ENCODE data around the gene FMN1.

FMN1 gene

GRCh38 chr15:32819448-32819847 is 375.1 kb downstream of the FMN1 start:
- Histone ChIP-seq H3K9me3 (no peaks in the 10 kb centered on the region), H3K4me1 (no peaks in the 10 kb centered on the region), H3K36me3 (no peaks in the 10 kb centered on the region), H3K4me3 (ENCODE audit: low read depth, low read length) (no peak overlapping the region), H3K27me3 (peaks cover 13% of the 10 kb centered on the region)
- no peak for TF ChIP-seq CTCF (IDR thresholded peaks at IDR 0.05; ENCODE audit: low read depth, low read length)
- DNase-seq, result no peak

GRCh38 chr15:32818758-32819447 is 375.6 kb downstream of the FMN1 start:
- Histone ChIP-seq H3K27me3 (peaks cover 13% of the 10 kb centered on the region), H3K36me3 (no peaks in the 10 kb centered on the region), H3K9me3 (no peaks in the 10 kb centered on the region), H3K4me3 (ENCODE audit: low read depth, low read length) (no peak overlapping the region), H3K4me1 (no peaks in the 10 kb centered on the region)
- TF ChIP-seq CTCF (IDR thresholded peaks at IDR 0.05; ENCODE audit: low read depth, low read length), result no peak
- no peak for DNase-seq

GRCh38 chr15:32817577-32817976 is 376.9 kb downstream of the FMN1 start:
- peaks cover 13% of the 10 kb centered on the region for H3K27me3 ChIP-seq
- no peak overlapping the region for H3K4me3 ChIP-seq (ENCODE audit: low read depth, low read length)
- DNase-seq, result no peak
- H3K36me3 ChIP-seq, result no peaks in the 10 kb centered on the region
- no peaks in the 10 kb centered on the region for H3K9me3 ChIP-seq
- no peak for TF ChIP-seq CTCF (IDR thresholded peaks at IDR 0.05; ENCODE audit: low read depth, low read length)
- no peaks in the 10 kb centered on the region for H3K4me1 ChIP-seq

- Histone ChIP-seq H3K9me3 (no peaks in the 10 kb centered on the region), H3K4me3 (ENCODE audit: low read depth, low read length) (no peak overlapping the region), H3K36me3 (no peaks in the 10 kb centered on the region), H3K27me3 (no peaks in the 10 kb centered on the region), H3K4me1 (no peaks in the 10 kb centered on the region)
- DNase-seq, result no peak
- TF ChIP-seq CTCF (IDR thresholded peaks at IDR 0.05; ENCODE audit: low read depth, low read length), result no peak
Measured at GRCh38 chr15:32807331-32807730, 387.2 kb downstream of the FMN1 start.

GRCh38 chr15:32803631-32804030 is 390.9 kb downstream of the FMN1 start:
- Histone ChIP-seq H3K36me3 (no peaks in the 10 kb centered on the region), H3K4me1 (no peaks in the 10 kb centered on the region), H3K27me3 (no peaks in the 10 kb centered on the region), H3K9me3 (no peaks in the 10 kb centered on the region), H3K4me3 (ENCODE audit: low read depth, low read length) (no peak overlapping the region)
- TF ChIP-seq CTCF (IDR thresholded peaks at IDR 0.05; ENCODE audit: low read depth, low read length), result no peak
- no peak for DNase-seq

- no peaks in the 10 kb centered on the region for H3K36me3 ChIP-seq
- DNase-seq, result no peak
- no peaks in the 10 kb centered on the region for H3K27me3 ChIP-seq
- no peaks in the 10 kb centered on the region for H3K4me1 ChIP-seq
- TF ChIP-seq CTCF (IDR thresholded peaks at IDR 0.05; ENCODE audit: low read depth, low read length), result no peak
- H3K4me3 ChIP-seq (ENCODE audit: low read depth, low read length), result no peak overlapping the region
- no peaks in the 10 kb centered on the region for H3K9me3 ChIP-seq
Measured at GRCh38 chr15:32802286-32802936, 392.1 kb downstream of the FMN1 start.
